ENCODE results near the gene PPP2R3B. TPM values are rescaled to one million over a fixed set of nuclear protein-coding genes. Genes with fewer than 3 reads are reported as not detected.
"Not testable (repeated sequence)": the region's sequence is repeated elsewhere in the genome, so short reads cannot be mapped to it uniquely, and the experiment has no call there.

Gene PPP2R3B
- total RNA-seq, 1 donor from 2014 or later, result 28.2 TPM

- Mint-ChIP-seq H3K9me3 (ENCODE audit: unreplicated experiment) (no peaks in the 10 kb centered on the region), H3K4me3 (ENCODE audit: unreplicated experiment) (no peak overlapping the region), H3K27ac (ENCODE audit: unreplicated experiment) (no peak overlapping the region), H3K27me3 (ENCODE audit: unreplicated experiment) (no peaks in the 10 kb centered on the region), H3K36me3 (ENCODE audit: unreplicated experiment) (peaks cover 28% of the 10 kb centered on the region), H3K4me1 (ENCODE audit: unreplicated experiment) (no peaks in the 10 kb centered on the region)
- no peak for DNase-seq (ENCODE audit: extremely low spot score, unreplicated experiment)
- TF ChIP-seq, protein P1, sequence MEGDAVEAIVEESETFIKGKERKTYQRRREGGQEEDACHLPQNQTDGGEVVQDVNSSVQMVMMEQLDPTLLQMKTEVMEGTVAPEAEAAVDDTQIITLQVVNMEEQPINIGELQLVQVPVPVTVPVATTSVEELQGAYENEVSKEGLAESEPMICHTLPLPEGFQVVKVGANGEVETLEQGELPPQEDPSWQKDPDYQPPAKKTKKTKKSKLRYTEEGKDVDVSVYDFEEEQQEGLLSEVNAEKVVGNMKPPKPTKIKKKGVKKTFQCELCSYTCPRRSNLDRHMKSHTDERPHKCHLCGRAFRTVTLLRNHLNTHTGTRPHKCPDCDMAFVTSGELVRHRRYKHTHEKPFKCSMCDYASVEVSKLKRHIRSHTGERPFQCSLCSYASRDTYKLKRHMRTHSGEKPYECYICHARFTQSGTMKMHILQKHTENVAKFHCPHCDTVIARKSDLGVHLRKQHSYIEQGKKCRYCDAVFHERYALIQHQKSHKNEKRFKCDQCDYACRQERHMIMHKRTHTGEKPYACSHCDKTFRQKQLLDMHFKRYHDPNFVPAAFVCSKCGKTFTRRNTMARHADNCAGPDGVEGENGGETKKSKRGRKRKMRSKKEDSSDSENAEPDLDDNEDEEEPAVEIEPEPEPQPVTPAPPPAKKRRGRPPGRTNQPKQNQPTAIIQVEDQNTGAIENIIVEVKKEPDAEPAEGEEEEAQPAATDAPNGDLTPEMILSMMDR (IDR thresholded peaks at IDR 0.05), result no peak
Measured at GRCh38 chrX:307261-308111, 79.2 kb downstream of the PPP2R3B start.

DNA sequence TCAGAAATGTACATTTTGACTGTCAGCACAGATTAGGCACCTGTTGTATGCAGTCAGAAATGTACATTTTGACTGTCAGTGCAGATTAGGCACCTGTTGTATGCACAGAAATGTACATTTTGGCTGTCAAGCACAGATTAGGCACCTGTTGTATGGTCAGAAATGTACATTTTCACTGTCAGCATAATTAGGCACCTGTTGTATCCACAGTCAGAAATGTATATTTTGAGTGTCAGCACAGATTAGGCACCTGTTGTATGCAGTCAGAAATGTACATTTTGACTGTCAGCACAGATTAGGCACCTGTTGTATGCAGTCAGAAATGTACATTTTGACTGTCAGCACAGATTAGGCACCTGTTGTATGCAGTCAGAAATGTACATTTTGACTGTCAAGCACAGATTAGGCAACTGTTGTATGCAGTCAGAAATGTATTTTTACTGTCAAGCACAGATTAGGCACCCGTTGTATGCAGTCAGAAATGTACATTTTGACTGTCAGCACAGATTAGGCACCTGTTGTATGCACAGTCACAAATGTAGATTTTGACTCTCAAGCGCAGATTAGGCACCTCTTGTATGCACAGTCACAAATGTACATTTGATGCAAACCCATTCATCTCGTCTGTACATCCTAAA, 80.0 kb downstream of the PPP2R3B start:
- H3K36me3 Mint-ChIP-seq (ENCODE audit: unreplicated experiment), result peaks cover 25% of the 10 kb centered on the region

DNA sequence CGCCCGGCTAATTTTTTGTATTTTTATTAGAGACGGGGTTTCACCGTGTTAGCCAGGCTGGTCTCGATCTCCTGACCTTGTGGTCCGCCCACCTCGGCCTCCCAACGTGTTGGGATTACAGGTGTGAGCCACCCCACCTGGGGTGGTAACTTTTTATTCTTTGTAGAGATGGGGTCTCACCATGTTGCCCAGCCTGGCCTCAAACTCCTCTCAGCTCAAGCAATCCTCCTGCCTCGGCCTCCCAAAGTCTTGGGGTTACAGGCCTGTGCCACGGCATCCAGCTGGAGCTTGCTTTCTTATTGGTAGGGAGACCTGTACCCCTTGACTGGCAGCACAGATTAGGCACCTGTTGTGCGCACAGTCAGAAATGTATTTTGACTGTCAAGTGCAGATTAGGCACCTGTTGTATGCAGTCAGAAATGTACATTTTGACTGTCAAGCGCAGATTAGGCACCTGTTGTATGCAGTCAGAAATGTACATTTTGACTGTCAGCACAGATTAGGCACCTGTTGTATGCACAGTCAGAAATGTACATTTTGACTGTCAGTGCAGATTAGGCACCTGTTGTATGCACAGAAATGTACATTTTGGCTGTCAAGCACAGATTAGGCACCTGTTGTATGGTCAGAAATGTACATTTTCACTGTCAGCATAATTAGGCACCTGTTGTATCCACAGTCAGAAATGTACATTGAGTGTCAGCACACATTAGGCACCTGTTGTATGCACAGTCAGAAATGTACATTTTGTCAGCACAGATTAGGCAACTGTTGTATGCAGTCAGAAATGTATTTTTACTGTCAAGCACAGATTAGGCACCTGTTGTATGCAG, 80.7 kb downstream of the PPP2R3B start:
- H3K4me1 Mint-ChIP-seq (ENCODE audit: unreplicated experiment); H3K4me3 Mint-ChIP-seq (ENCODE audit: unreplicated experiment); H3K9me3 Mint-ChIP-seq (ENCODE audit: unreplicated experiment); H3K27me3 Mint-ChIP-seq (ENCODE audit: unreplicated experiment); H3K27ac Mint-ChIP-seq (ENCODE audit: unreplicated experiment); DNase-seq (ENCODE audit: extremely low spot score, unreplicated experiment): not testable (repeated sequence)
- peaks cover 25% of the 10 kb centered on the region for H3K36me3 Mint-ChIP-seq (ENCODE audit: unreplicated experiment)

More for the DNA sequence above, 80.0 kb downstream of the PPP2R3B start:
- not testable (repeated sequence) for H3K4me3 Mint-ChIP-seq (ENCODE audit: unreplicated experiment); DNase-seq (ENCODE audit: extremely low spot score, unreplicated experiment); H3K9me3 Mint-ChIP-seq (ENCODE audit: unreplicated experiment); H3K27me3 Mint-ChIP-seq (ENCODE audit: unreplicated experiment); H3K4me1 Mint-ChIP-seq (ENCODE audit: unreplicated experiment); H3K27ac Mint-ChIP-seq (ENCODE audit: unreplicated experiment)

DNA sequence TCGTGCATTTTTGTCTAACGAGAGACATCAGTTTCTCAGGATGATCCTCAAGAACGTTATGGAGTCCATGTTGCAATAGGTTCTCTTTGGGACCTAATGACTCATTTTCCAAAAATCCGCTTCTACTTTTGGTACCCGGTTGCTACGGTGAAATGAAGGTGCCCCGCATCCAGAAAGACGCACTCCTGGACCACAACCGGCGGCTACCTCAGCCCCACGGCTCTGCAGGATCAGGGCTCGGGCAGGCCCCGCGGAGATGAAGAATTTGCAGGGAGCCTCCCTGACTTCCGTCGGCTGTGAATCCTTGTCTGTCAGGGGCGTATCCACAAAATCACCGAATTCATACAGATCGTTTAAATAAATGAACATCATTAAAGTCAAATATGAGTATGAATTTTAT, 83.7 kb downstream of the PPP2R3B start:
- H3K27me3 Mint-ChIP-seq (ENCODE audit: unreplicated experiment), result no peaks in the 10 kb centered on the region
- H3K4me1 Mint-ChIP-seq (ENCODE audit: unreplicated experiment), result no peaks in the 10 kb centered on the region
- peaks cover 17% of the 10 kb centered on the region for H3K36me3 Mint-ChIP-seq (ENCODE audit: unreplicated experiment)
- no peak overlapping the region for H3K4me3 Mint-ChIP-seq (ENCODE audit: unreplicated experiment)
- H3K27ac Mint-ChIP-seq (ENCODE audit: unreplicated experiment), result no peak overlapping the region
- DNase-seq (ENCODE audit: extremely low spot score, unreplicated experiment), result no peak
- no peaks in the 10 kb centered on the region for H3K9me3 Mint-ChIP-seq (ENCODE audit: unreplicated experiment)
- TF ChIP-seq, protein P1 (IDR thresholded peaks at IDR 0.05), result no peak

DNA sequence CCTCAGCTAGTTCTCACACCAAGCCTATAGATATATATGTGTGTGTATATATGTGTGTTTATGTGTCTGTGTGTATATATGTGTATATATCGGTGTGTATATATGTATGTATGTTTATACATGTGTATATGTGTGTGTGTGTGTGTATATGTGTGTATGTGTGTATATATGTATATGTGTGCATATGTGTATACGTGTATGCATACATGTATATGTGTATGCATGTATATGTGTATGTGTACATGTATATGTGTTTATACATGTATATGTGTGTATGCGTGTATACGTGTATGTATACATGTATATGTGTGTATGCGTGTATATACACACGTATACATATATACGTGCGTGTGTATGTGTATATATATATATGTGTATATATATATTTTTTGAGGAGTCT, 86.4 kb downstream of the PPP2R3B start:
- Mint-ChIP-seq H3K4me1 (ENCODE audit: unreplicated experiment) (no peaks in the 10 kb centered on the region), H3K27me3 (ENCODE audit: unreplicated experiment) (no peaks in the 10 kb centered on the region), H3K4me3 (ENCODE audit: unreplicated experiment) (no peak overlapping the region), H3K36me3 (ENCODE audit: unreplicated experiment) (peaks cover 15% of the 10 kb centered on the region), H3K27ac (ENCODE audit: unreplicated experiment) (no peak overlapping the region), H3K9me3 (ENCODE audit: unreplicated experiment) (no peaks in the 10 kb centered on the region)
- TF ChIP-seq, protein P1 (IDR thresholded peaks at IDR 0.05), result no peak
- no peak for DNase-seq (ENCODE audit: extremely low spot score, unreplicated experiment)
